HepG2 (cell line): ENCODE data around the gene CIBAR2.

Experiments used
- GABPA ChIP-seq, 2 experiments: IDR thresholded peaks; 2 replicates each; pipeline ENCODE4 v1.6.1; 2011 to 2016; ENCODE audit warnings: low read depth in 2 of 2, low read length in 1 of 2, missing biosample characterization in 1 of 2, missing genetic modification characterization in 1 of 2
- KDM1A ChIP-seq: IDR thresholded peaks from 2 replicates; pipeline ENCODE4 v1.6.1; 2016; ENCODE audit warnings: missing compliant biosample characterization
- MBD4 ChIP-seq: IDR thresholded peaks from 2 replicates; pipeline ENCODE4 v1.6.1; 2012; ENCODE audit warnings: low read length, inconsistent platforms, borderline replicate concordance
- NRL ChIP-seq: sonication (generic); formaldehyde crosslinking; IDR thresholded peaks from 2 replicates; pipeline ENCODE4 v1.5.0; 2020; ENCODE audit warnings: missing genetic modification reagents, mild to moderate bottlenecking, moderate library complexity, borderline replicate concordance
- POLR2A ChIP-seq, 2 experiments: IDR thresholded peaks; 2 replicates each; pipeline ENCODE4 v1.6.1; 2011; ENCODE audit warnings: low read depth in 2 of 2, low read length in 2 of 2, mild to moderate bottlenecking in 1 of 2, moderate library complexity in 1 of 2; ENCODE audit not compliant: insufficient read depth in 1 of 2
- RBAK ChIP-seq: sonication (generic); formaldehyde crosslinking; IDR thresholded peaks from 2 replicates; pipeline ENCODE4 v1.5.1; 2020; ENCODE audit warnings: mild to moderate bottlenecking, missing genetic modification reagents
- RXRA ChIP-seq: sonication (generic); formaldehyde crosslinking; IDR thresholded peaks from 2 replicates; pipeline ENCODE4 v1.5.1; 2020; ENCODE audit warnings: missing genetic modification reagents
- ZNF121 ChIP-seq: sonication (generic); formaldehyde crosslinking; IDR thresholded peaks from 2 replicates; pipeline ENCODE4 v1.5.0; 2020; ENCODE audit warnings: mild to moderate bottlenecking, missing genetic modification reagents
- ZNF17 ChIP-seq: sonication (generic); formaldehyde crosslinking; IDR thresholded peaks from 2 replicates; pipeline ENCODE4 v1.5.0; 2020; ENCODE audit warnings: mild to moderate bottlenecking, missing genetic modification reagents
- TF ChIP-seq, protein P1 (sequence below), 2 experiments: IDR thresholded peaks; 2 replicates each; pipeline ENCODE4 v1.6.1; 2011 to 2012; ENCODE audit warnings: low read length in 2 of 2, borderline replicate concordance in 1 of 2, low read depth in 1 of 2, mild to moderate bottlenecking in 1 of 2, moderate library complexity in 1 of 2

DNA sequence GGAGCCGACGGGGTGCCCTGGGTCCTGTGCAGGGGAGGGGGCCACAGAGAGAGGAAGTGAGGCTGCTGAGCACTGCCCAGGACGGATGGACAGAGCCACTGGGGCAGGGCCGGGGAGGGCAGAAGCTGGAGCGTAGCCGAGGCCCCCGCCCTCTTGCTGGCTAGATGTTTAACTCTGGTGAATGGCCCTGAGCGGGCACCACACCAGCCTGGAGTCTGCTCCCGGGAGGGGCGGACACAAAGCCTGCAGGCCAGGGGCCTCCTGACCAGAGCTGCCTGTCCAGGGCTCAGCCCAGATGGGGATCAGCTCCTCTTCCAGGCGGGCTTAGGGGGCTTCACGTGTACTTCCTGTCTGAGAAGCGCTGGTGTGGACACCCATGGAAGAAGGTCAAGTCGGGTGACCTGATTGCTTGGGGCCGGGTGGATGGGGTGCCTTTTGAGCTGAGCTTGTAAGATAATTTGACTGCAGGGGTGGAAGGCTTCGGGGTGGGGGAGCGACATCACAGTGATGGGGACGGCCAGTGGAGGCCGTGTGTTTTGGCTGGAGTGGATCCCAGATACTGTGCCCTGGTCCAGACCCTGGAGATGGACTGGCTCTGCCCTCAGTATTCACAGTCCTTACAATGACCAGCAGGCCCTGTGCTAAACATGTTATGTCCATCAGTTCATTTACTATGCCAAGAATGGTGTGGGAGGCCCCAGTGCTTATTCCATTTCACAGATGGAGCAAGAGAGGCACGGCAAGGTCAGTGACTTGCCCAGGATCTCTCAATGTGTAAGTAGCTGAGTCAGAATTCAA, 33.7 kb upstream of the CIBAR2 start:
- TF ChIP-seq RBAK (CRISPR knock-in tag), result no peak
- TF ChIP-seq, protein P1, sequence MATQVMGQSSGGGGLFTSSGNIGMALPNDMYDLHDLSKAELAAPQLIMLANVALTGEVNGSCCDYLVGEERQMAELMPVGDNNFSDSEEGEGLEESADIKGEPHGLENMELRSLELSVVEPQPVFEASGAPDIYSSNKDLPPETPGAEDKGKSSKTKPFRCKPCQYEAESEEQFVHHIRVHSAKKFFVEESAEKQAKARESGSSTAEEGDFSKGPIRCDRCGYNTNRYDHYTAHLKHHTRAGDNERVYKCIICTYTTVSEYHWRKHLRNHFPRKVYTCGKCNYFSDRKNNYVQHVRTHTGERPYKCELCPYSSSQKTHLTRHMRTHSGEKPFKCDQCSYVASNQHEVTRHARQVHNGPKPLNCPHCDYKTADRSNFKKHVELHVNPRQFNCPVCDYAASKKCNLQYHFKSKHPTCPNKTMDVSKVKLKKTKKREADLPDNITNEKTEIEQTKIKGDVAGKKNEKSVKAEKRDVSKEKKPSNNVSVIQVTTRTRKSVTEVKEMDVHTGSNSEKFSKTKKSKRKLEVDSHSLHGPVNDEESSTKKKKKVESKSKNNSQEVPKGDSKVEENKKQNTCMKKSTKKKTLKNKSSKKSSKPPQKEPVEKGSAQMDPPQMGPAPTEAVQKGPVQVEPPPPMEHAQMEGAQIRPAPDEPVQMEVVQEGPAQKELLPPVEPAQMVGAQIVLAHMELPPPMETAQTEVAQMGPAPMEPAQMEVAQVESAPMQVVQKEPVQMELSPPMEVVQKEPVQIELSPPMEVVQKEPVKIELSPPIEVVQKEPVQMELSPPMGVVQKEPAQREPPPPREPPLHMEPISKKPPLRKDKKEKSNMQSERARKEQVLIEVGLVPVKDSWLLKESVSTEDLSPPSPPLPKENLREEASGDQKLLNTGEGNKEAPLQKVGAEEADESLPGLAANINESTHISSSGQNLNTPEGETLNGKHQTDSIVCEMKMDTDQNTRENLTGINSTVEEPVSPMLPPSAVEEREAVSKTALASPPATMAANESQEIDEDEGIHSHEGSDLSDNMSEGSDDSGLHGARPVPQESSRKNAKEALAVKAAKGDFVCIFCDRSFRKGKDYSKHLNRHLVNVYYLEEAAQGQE (IDR thresholded peaks at IDR 0.05; ENCODE audit: borderline replicate concordance in 1 of 2, low read depth in 1 of 2, low read length in 2 of 2), result no peak
- no peak for TF ChIP-seq RXRA (CRISPR knock-in tag)
- no peak for TF ChIP-seq NRL (CRISPR knock-in tag)
- no peak for TF ChIP-seq ZNF17 (CRISPR knock-in tag)
- no peak for TF ChIP-seq KDM1A (CRISPR knock-in tag)
- no peak for TF ChIP-seq GABPA (IDR thresholded peaks at IDR 0.05; ENCODE audit: low read depth, low read length)
- no peak for TF ChIP-seq GABPA (CRISPR knock-in tag; IDR thresholded peaks at IDR 0.05; ENCODE audit: low read depth)
- no peak for TF ChIP-seq MBD4
- no peak for TF ChIP-seq POLR2A (IDR thresholded peaks at IDR 0.05; ENCODE audit: insufficient read depth in 1 of 2, low read depth in 2 of 2, low read length in 2 of 2)
- TF ChIP-seq ZNF121 (CRISPR knock-in tag), result no peak
